DMS153 treated with DMSO at 0.1 percent for 48 hours (cell line): ENCODE results near the gene MXD3.
"Not testable (repeated sequence)": the region's sequence is repeated elsewhere in the genome, so short reads cannot be mapped to it uniquely, and the experiment has no call there.

Experiments
- DNase-seq: peaks from one replicate; lab custom pipeline; 2025; ENCODE audit not compliant: unreplicated experiment; lab: John Stamatoyannopoulos, UW

Gene MXD3

GRCh38 chr5:177270653-177271052, 41.0 kb downstream of the MXD3 start:
- DNase-seq: no peak

- DNase-seq: no peak
Observed at GRCh38 chr5:177269976-177270375, 41.7 kb downstream of the MXD3 start.

DNA sequence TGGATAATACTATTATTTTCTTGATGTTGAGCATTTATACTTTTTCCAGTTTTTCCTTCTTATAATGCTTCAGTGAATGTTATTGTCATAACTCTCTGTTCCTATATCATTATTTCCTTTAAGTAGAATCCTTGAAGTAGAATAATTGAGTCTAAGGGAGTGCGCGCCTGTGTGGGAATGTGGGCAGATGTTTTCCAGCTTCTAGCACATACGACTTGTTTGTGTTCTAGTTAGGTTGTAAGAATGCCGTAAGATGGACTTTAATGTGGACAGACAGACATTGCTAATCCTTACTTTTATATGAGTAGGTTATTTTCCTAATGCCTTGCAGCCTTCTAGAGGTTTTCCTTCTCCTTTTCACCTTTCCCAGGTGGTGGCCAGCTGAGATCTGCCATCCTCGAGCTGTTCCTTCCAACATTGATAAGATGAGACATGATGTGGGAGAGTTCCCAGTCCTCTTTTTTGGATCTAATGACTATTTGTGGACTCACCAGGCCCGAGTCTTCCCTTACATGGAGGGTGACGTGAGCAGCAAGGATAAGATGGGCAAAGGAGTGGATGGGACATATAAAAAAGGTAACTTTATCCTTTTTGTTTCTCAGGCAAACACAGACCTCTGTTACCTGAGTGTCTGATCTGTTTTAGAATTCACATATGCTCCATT, 42.3 kb downstream of the MXD3 start:
- no peak for DNase-seq

DNA sequence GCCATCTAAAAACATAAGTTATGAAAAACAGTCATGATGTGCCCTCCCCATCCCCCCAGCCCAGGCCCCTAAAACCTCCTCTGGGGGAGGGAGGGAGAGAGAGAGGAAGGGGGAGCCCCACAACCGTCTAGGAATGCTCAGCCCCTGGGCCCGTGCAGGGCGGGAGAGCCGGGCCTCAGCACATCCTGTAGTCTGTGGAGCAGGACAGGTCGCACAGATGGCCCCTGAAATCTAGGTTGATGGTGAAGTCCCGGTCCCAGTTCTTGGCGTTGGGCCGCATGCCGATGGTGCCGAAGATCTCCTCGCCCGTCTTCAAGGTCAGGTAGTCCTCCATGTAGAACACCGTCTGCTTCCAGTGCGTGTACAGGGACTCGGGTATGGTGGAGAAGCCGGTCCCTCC, 46.3 kb downstream of the MXD3 start:
- DNase-seq: no peak

- DNase-seq: no peak
Observed at GRCh38 chr5:177264178-177264577, 47.5 kb downstream of the MXD3 start.

GRCh38 chr5:177261510-177261909, 50.2 kb downstream of the MXD3 start:
- DNase-seq: no peak

- DNase-seq: no peak
Observed at GRCh38 chr5:177260961-177261360, 50.7 kb downstream of the MXD3 start.

DNA sequence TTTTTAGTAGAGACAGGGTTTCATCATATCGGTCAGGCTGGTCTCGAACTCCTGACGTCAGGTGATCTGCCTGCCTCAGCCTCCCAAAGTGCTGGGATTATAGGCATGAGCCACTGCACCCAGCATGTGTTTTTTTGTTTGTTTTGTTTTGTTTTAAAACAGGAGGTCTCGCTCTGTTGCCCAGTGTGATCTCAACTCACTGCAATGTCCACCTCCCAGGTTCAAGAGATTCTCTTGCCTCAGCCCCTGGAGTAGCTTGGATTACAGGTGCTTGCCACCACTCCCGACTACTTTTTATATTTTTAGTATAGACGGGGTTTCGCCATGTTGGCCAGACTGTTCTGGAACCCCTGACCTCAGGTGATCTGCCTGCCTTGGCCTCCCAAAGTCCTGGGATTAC, 53.0 kb downstream of the MXD3 start:
- DNase-seq: not testable (repeated sequence)
